Activated CD4-positive, alpha-beta T cell treated with anti-CD3 and anti-CD28 coated beads for 24 hours (primary cell): ENCODE data around the gene RBBP9.
"Not testable (repeated sequence)": the region's sequence is repeated elsewhere in the genome, so short reads cannot be mapped to it uniquely, and the experiment has no call there.

Experiments
- DNase-seq, 2 donors: peaks; one replicate each; pipeline ENCODE4 v3.0.0-alpha.2; 2020; ENCODE audit warnings: low read depth in 2 of 2

RBBP9 gene

DNA sequence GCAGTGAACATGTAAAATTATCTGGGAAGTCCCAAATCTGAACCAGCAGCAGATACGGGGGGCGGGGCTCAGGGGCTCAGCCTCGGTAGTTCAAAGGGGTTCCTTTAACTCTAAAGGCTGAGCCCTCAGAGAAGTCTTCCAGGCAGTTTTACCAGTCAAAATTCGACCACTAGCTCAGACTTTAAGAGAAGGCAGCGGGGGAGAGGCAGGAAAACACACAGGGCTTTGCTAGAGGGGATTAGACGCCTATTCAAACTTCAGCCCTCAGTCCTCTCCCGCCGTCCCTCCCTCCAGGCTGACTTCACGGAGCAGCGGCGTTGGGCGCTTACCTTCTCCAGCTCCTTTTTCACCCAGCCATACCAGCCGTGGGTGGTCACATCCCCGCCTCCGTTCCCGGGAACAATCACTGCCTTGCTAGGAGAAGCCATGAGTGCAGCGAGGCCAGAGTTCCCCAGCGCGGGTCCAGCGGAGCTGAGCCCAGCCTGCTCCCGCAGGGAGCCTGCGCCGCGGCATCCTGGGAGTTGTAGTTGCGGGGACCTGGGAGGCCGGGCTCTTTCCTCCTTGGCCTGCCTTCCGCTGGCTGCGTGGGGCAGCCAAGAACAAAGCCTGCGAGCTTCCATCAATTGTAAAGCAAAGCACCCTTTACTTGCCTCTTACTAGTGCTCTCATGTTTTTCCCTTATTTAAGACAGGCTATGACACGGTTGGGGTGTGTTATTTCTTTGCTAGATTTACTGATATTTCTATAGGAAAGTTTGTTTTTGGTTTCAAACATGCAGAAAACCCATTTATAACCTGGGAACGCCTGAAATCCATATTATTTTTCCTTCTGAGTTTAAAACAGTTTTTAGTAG, at the start of gene RBBP9:
TSS of gene RBBP9 (minus strand) at position 486 of the 853 bp plus-strand sequence. CDS start at position 428, 58 bp downstream.
- DNase-seq: peak; percentile 63 to 74

DNA sequence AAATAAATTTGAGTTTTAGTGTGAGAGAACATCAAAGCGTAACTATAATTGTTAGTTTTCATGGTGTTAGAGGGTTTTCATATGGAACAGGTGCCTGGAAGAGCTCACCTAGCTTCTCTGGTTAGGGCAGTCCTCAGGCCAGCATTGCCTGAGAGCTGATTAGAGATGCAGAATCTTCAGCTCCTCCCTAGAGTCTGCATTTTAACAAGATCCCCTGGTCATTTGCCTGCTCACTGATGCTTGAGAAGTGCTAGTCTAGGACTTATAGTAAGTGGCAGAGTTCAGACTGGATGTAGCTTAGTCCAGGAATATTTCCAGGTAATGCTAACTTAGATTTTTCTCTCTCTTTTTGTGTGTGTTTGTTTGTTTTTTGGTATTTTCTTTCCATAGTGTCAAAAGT, 48.5 kb upstream of the RBBP9 start:
- DNase-seq: no peak

DNA sequence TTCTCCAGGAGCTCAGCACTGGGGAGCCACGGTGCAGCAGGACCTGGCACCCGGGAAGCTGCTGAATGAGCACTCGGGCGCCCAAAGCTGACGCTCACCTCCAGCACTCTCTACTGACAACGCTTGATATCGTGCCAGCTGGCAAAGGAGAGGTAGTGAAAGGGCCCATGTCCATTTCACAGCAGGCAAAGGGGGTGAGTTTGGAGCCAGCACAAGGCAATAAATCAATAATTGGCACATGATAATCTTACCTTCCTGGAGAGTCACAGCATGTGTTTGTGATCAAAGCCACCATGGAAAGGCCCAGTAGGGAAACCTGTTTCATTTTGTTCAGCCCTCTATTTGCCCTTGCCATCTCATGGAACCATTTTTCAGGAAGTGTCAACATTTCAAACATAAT, 46.9 kb upstream of the RBBP9 start:
- no peak for DNase-seq

DNA sequence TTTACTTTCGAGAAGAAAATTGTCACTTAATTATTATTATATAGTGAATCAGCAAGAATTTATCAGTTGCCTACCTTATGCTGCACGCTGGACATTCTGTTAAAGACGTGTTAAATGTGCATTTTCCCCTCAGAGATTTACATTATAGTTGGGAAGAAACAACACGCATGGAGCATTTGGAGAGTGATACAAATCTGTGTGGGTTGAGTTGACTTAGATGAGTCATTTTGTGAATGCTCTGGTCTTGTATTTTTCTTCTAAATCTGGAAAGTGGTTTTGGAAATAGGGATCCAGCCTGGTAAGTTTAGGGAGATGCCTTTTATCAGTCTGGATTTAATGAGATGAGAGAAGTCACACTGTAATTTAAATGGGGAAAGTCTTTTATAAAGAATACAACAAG, 46.2 kb upstream of the RBBP9 start:
- DNase-seq: no peak

DNA sequence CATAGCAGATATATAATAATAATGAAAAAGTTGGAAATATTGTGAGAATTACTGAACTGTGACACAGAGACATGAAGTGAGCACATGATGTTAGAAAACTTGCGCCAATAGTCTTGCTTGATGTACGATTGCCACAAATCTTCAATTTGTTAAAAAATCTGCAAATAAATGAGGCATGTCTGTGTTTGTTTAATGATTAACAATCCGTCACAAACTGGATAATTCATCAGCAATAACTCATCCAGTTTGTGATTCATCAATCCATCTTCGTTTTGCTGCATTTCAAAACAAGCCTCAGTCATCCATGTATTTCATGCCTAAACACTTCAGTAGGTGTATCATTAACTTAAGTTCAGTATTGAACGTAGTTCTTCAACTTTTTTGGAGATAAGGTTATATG, 44.7 kb upstream of the RBBP9 start:
- DNase-seq: no peak

DNA sequence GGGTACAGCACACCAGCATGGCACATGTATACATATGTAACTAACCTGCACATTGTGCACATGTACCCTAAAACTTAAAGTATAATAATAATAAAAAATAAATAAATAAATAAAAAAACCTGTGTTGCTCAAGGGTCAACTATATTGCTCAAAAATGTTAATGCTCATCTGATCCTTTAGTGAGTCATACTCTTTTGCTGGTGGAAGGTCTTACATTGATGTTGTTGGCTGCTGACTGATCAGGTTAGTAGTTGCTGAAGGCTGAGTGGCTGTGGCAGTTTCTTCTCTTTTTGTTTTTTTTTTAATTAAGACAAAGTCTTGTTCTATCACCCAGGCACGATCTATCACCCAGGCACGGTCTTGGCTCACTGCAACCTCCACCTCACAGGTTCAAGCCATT, 40.6 kb upstream of the RBBP9 start:
- DNase-seq: no peak

DNA sequence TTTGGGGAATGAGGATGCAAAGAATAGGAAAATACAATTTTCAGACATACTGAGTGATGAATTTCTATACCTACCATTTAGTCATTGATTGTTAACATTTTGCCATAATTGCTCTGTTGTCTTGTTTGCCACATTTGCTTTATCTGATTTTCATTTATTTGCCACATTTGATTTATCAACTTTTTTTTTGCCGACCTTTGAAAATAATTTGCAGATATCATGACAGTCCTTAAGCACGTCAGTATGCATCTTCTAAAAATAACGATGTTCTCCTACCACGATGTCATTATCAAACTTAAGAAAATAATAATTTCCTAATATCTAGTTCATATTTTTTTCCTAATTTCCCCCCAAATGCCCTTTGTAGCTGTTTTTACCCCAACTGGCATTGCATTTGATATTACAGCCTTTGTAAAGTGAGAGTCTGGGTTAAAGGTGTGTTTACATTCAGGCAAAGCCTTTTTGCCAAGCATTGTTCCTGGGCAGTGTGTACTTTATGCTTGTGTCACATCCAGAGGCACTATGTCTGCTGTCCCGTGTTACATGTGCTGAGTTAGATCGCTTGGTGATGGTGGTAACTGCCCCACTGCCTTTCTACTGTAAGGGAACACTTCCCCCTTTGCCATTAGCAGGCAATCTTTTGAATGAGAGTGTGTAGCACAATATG, 37.1 kb upstream of the RBBP9 start:
- DNase-seq: no peak

DNA sequence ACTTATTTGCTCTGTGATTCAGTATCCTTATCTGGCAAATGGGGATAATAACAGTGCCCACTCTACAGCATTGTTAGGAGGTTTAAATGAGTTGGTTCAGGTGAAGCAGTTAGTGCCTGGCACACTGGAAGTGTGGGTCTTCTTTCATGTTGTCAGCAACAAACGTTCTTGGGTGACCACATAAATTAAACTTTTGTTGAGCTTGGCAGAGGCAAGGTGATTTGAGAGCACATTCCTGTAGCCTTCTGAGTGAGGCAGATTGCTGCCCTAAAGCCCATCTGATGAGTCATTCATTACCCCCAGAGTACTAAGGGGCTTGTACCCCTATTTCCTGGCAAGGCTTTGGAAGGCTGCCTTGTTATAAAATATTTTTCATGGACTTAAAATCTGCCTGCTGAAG, 36.5 kb upstream of the RBBP9 start:
- no peak for DNase-seq

DNA sequence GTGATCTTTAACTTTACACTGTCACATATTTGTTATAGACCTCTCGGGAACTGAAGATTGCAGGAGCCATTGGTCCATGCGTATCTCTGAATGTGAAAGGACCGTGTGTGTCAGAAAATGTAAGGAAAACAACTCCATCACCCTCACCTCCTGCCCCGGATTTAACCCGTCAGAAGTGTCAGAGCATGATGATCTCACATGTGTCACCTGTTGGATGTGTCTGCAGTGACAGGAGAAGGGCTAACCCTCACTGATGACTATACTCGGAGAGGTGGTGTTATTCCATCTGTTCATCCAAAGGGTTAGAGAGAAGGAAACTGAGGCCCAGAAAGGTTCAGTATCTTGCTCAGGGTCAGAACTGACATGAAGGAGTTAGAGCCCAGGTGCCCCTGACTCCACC, 35.6 kb upstream of the RBBP9 start:
- DNase-seq: no peak

DNA sequence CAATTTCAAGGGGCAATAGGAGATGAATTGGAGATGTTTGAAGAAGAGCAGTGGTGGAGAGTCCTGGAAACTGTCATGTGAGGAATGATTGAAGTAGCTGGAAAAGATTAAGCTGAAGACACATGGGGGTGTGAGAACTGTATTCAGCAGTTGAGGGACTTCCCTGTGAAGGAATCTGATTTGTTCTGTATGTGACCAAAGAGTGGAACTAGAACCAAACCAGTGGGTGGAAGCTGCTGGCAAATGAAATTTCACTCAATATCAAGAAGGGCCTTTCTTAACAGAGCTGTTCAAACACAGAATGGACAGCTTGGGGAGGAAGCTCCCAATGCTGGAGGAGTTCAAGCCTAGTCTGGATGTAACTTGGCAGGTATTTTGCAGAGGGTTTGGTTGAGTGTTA, 32.0 kb upstream of the RBBP9 start:
- DNase-seq: no peak

DNA sequence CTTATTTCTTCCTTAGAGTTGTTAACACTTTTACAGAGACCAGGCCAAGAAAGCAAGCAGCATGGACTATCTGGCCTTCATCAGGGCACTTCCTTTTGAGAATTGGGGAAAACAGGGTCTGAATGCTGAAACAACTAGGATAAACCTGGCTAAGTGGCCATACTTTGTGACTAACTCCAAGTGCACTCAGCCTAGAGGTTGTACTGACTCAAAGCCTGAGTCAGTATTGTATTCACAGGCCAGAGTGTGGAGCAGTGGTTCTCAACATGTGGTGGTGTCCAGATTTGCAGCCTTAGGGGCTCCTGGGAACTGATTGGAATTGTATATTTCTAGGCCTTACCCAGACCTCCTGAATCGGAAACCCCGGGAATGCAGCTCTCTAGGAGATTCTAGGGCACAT, 30.8 kb upstream of the RBBP9 start:
- no peak for DNase-seq

DNA sequence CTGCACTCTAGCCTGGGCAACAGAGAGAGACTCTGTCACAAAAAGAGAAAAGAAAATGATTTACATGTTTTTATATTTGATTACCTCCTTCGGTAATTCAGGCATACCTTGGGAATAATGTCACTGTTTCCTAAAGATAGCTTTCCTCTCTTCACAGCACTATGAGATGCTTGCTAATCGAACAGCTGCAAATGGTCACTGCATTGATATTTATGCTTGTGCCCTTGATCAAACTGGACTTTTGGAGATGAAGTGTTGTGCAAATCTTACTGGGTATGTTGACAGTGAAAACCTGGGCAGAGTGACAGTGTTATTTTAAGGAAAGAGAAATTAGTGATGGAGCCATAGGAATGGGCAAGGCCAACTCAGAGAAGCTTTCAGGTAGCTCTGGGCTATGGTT, 30.3 kb upstream of the RBBP9 start:
- DNase-seq: no peak

DNA sequence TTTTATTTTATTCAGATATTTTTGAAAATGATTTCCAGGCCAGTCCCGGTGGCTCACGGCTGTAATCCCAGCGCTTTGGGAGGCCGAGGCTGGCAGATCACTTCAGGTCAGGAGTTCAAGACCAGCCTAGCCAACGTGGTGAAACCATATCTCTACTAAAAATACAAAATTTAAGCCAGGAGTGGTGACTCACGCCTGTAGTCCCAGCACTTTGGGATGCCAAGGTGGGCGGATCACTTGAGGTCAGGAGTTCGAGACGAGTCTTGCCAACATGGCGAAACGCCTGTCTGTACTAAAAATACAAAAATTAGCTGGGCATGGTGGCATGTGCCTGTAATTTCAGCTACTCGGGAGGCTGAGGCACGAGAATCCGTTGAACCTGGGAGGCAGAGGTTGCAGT, 29.7 kb upstream of the RBBP9 start:
- DNase-seq: not testable (repeated sequence)

DNA sequence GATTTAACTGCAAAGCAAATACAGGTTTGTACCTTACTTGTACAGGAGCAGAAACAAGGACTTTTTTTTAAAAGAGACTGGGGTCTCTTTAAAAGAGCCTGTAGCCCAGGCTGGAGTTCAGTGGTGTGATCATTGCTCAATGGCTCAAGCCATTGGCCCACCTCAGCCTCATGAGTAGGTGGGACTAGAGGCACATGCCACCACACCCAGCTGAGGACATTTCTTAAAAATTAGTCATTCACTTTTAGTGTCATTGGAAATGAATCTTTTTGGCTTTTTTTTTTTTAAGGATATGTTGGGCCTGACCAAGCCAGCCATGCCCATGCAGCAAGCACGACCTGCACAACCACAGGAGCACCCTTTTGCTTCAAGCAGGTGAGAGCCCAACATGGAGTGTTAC, 27.6 kb upstream of the RBBP9 start:
- DNase-seq: no peak

DNA sequence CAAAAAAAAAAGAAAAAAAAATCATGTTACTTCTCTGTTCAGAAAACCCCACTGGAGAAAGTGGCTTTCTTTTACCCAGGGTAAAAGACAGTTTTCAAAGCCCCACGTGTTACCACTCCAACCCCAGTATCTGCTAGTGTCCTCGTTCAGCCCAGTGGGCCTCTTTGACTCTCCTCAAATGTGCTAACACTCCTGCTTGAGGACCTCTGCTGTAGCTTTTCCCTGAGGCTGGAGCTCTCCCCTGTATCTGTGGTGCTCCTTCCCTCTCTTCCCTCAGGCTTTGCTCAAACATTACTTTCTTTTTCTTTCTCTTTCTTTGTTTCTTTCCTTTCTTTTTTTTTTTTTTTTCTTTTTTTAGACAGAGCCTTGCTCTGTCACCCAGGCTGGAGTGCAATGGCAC, 26.0 kb upstream of the RBBP9 start:
- DNase-seq: no peak

DNA sequence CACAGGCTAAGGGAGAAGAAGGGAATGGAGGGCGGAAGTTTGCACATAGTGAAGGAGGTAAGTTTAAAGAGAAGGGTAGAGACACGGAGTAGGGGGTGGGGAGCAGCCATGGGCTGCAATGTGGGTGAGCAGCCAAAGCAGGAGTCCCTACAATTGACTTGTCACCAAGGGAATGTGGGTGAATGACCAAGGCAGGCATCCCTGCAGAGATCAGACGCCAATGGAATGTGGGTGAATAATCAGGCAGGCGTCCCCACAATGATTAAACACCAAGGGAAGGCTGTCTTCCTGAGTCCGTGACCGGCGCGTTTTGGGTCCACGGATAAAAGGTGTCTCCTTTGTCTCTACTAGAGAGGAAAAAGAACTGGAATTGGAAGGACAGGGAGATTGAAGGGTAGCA, 25.0 kb upstream of the RBBP9 start:
- not testable (repeated sequence) for DNase-seq

DNA sequence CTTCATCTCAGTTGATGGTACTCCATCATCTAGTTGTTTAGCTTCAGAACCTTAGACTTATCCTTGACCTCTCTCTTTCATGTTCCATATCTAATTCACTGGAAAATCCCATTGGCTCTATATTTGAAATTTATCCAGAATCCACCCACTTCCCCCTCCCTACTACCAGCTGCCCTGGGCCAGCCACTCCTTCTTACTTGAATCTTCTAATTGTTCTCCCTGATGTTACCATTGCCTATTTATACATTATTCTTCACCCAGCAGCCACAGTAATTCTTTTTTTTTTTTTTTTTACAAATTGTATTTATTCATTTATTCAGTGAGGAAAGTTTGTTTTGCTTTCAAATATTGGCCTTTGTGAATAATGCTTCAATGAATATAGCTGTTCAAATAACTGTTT, 18.9 kb upstream of the RBBP9 start:
- DNase-seq: no peak

DNA sequence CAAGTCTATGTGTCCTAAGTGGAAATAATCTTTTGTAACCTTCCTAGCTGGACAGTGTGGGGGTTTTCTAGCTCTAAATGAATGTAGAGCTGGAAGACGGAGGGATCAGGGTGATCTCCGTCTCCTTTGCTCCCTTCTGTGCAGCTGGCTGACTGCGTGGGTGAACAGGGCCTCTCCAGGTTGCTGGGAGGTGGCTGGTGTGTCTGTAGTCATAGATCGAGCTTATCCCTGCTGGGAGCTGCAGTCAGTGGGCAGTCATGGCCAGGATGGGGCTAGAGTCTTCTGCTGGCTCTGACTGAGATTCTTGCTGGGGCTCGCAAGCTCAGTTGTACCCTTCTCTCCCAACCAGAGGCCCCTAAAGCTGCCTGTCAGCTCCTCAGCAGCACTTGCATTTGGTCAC, 17.1 kb upstream of the RBBP9 start:
- DNase-seq: no peak

DNA sequence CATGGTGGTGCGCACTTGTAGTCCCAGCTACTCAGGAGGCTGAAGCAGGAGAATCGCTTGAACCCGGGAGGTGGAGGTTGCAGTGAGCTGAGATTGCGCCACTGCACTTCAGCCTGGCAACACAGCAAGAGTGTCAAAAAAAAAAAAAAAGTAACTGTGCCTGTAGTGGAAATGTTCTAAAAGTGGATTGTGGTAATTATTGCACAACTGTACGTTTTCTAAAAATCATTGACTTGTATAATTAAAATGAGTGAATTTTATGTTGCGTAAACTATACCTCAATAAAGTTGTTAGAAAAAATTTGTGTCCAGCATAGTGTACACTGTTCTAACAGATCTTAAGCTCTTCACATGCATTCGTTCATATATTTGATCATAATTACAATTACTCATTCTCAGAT, 16.2 kb upstream of the RBBP9 start:
- DNase-seq: no peak

DNA sequence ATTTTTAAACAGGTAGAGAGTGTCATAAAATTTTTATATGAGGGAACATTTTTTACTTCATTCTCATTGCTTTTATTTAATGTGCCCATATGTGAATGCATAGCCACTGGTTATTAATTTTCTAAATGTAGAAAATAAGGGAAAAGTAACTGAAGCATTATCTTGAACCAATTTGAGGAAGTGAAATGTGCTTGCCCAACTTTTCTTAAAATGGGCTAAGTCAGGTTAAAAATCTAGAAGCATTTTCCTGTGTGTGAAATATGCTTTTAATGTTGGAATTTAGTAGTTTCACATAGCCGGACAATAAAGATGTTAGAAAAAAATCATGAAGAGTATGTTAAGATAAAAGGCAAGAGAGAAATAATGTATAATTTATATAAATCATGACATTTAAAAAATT, 14.5 kb upstream of the RBBP9 start:
- DNase-seq: no peak

DNA sequence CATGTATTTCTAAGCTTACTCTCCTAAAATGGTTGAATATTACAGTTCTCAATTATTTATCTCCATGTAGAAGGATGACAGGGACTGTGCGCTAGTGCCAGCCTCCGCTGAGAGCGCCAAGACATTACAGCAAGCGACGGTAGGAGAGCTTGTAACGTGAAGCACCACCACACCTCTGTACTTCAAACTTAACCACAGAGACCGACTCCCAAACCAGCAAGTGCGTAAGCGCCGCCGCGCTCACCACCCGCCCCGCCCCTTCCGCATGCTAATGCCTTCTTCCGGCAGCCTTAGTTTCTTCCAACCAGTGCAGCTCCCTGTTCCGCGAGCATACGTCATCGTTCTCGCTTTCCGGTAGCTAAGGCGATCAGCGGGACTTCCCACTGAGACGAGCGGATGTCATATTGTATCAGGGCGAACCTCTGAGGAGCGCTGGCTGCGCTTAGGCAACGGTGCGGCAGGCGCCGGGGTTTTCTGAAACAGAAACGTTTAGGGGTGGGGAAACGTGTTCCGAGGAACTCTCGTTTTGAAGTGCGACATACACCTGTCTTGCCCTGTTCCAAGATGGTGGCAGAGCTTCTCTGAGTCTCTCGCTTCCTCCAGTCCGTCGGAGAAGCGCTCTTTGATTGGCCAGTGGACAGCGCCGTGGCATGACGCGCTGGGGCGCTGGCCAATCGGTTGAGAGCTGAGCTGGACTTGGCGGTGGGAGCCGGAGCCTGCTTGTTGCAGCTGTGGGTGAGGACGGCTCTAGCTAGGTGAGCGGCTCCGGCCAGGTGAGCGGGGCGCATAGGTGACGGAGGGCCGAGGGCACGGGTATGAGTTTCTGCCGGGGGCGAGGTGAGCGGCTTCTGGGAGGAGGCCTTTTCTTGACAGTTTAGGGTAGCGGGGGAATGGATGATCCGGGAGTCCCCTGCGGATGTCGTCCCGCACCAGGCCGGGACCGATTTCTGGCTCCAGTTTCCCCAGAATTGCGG, 10.5 kb upstream of the RBBP9 start, which contains the start of gene SEC23B:
TSS of gene SEC23B (plus strand) at position 723 of the 974 bp plus-strand sequence. CDS start 2,896 bp downstream, outside the sequence.
- DNase-seq: peak; percentile 95 to 97

DNA sequence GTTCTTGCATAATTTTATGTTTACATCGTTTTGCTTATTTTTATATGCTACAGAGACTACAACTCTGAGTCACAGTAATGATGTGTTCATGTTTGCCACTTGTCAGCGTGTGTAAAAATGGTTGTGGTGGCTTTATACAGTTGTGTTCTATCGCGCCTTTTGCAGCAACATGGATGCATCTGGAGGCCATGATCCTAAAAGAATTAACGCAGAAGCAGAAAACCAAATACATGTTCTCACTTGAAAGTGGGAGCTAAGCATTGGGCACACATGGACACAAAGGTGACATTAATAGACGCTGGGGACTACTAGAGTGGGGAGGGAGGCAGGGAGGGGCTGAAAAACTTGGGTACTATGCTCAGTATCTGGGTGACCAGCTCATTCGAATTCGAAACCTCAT, 9.7 kb upstream of the RBBP9 start:
- no peak for DNase-seq
